HepG2 (cell line): ENCODE data around the gene RACGAP1. TPM values are rescaled to one million over a fixed set of nuclear protein-coding genes. Genes with fewer than 3 reads are reported as not detected.

Source experiments
- CTCF ChIP-seq: sonication (generic); formaldehyde crosslinking; IDR thresholded peaks from 2 replicates; pipeline ENCODE4 v1.5.0; 2020; ENCODE audit warnings: mild to moderate bottlenecking, missing genetic modification reagents, moderate library complexity
- GABPB1 ChIP-seq: IDR thresholded peaks from 2 replicates; pipeline ENCODE4 v1.6.1; 2016; ENCODE audit warnings: mild to moderate bottlenecking, missing genetic modification reagents, moderate library complexity, missing compliant biosample characterization
- GZF1 ChIP-seq: sonication (generic); formaldehyde crosslinking; IDR thresholded peaks from 2 replicates; pipeline ENCODE4 v1.5.1; 2020; ENCODE audit warnings: mild to moderate bottlenecking, missing genetic modification reagents
- HDAC1 ChIP-seq: sonication (generic); formaldehyde crosslinking; IDR thresholded peaks from 2 replicates; pipeline ENCODE4 v1.5.1; 2020; ENCODE audit warnings: mild to moderate bottlenecking, missing genetic modification reagents
- HOMEZ ChIP-seq: IDR thresholded peaks from 2 replicates; pipeline ENCODE4 v1.6.1; 2016; ENCODE audit warnings: low read depth
- KLF11 ChIP-seq: IDR thresholded peaks from 2 replicates; pipeline ENCODE4 v1.6.1; 2016; ENCODE audit warnings: missing compliant biosample characterization
- NFIB ChIP-seq: sonication (generic); formaldehyde crosslinking; IDR thresholded peaks from 2 replicates; pipeline ENCODE4 v1.9.0; 2021; ENCODE audit warnings: missing genetic modification reagents, mild to moderate bottlenecking, borderline replicate concordance
- NPAS2 ChIP-seq: sonication (generic); formaldehyde crosslinking; IDR thresholded peaks from 2 replicates; pipeline ENCODE4 v1.8.0; 2022; ENCODE audit warnings: mild to moderate bottlenecking, missing genetic modification reagents, borderline replicate concordance
- PITX1 ChIP-seq: sonication (generic); formaldehyde crosslinking; IDR thresholded peaks from 2 replicates; pipeline ENCODE4 v1.5.1; 2020; ENCODE audit warnings: mild to moderate bottlenecking, missing genetic modification reagents
- POGZ ChIP-seq: sonication (generic); formaldehyde crosslinking; IDR thresholded peaks from 2 replicates; pipeline ENCODE4 v1.4.0; 2020; ENCODE audit warnings: mild to moderate bottlenecking, missing genetic modification reagents
- RXRA ChIP-seq: sonication (generic); formaldehyde crosslinking; IDR thresholded peaks from 2 replicates; pipeline ENCODE4 v1.5.1; 2020; ENCODE audit warnings: missing genetic modification reagents
- SP4 ChIP-seq: sonication (generic); formaldehyde crosslinking; IDR thresholded peaks from 2 replicates; pipeline ENCODE4 v1.8.1; 2023; ENCODE audit warnings: mild to moderate bottlenecking, missing genetic modification reagents
- polyA plus RNA-seq, 8 experiments: library from polyadenylated mRNA; depleted of rRNA in 3 of 8; stranded (reverse) in 7 of 8; unstranded in 1 of 8; fragments of >200 nt; fragmentation: Illumina TruSeq in 4 of 8; extraction: Trizol in 4 of 8; gene quantifications; 2 replicates each; pipeline versions ENCODE4 v1.2.1 to v1.2.3, GENCODE V29; 2011 to 2016; ENCODE audit warnings: low read depth in 4 of 8, missing spikeins in 1 of 8, mixed read lengths in 1 of 8; ENCODE audit not compliant: insufficient read depth in 1 of 8
- total RNA-seq, 5 experiments: library from RNA; depleted of rRNA; stranded (reverse); fragments of >200 nt; fragmentation: Illumina TruSeq; extraction: Trizol; gene quantifications; 2 replicates each; pipeline ENCODE4 v1.2.3, GENCODE V29; 2016; ENCODE audit warnings: low read depth in 1 of 5
- TF ChIP-seq, protein P1 (sequence below): sonication (generic); formaldehyde crosslinking; IDR thresholded peaks from 2 replicates; pipeline ENCODE4 v1.5.0; 2020; ENCODE audit warnings: mild to moderate bottlenecking, missing genetic modification reagents, borderline replicate concordance

The RACGAP1 gene
- total and polyA plus RNA-seq, 2 of the 13 experiments (the other 11 are each of a cell fraction or from before 2014, with no cell fraction given), result 16.7 to 57.9 TPM

DNA sequence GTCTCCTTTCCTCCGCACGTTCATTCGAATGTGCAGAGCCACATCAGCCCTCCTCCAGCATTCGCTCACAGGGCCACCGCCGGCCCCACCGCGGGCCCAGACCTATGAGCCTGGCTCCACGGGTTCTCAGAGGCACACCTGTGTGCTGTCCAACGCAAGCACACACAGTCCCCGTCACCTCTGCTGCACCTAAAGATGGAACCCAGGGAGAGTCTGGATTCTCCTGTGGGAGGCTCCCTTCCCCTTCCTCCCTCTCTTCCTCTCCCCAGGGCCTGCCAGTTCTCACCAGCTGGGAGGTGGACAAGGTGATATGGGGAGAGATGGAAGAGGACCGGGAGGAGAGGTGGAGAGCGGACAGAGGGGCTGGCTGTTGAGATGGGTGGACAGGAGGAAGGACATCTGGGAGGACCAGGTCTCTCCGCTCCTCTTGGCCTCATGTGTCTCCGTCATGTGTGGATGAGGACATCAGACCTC is 57.5 kb downstream of the RACGAP1 start (continued):
- TF ChIP-seq HOMEZ (CRISPR knock-in tag) (no peak), CTCF (no peak), NPAS2 (CRISPR knock-in tag) (no peak), NFIB (CRISPR knock-in tag) (no peak), GABPB1 (peak; percentile 3; the same call in 1 of the 2 replicates), KLF11 (CRISPR knock-in tag) (no peak), HDAC1 (0 out of 2 replicates have a peak, but pooled peaks have one; percentile 19), GZF1 (CRISPR knock-in tag) (0 out of 2 replicates have a peak, but pooled peaks have one; percentile 18), RXRA (CRISPR knock-in tag) (0 out of 2 replicates have a peak, but pooled peaks have one; percentile 8), POGZ (CRISPR knock-in tag) (peak; percentile 10; the same call in 1 of the 2 replicates), SP4 (CRISPR knock-in tag) (peak; percentile 74), PITX1 (0 out of 2 replicates have a peak, but pooled peaks have one; percentile 1)
- TF ChIP-seq, protein P1, sequence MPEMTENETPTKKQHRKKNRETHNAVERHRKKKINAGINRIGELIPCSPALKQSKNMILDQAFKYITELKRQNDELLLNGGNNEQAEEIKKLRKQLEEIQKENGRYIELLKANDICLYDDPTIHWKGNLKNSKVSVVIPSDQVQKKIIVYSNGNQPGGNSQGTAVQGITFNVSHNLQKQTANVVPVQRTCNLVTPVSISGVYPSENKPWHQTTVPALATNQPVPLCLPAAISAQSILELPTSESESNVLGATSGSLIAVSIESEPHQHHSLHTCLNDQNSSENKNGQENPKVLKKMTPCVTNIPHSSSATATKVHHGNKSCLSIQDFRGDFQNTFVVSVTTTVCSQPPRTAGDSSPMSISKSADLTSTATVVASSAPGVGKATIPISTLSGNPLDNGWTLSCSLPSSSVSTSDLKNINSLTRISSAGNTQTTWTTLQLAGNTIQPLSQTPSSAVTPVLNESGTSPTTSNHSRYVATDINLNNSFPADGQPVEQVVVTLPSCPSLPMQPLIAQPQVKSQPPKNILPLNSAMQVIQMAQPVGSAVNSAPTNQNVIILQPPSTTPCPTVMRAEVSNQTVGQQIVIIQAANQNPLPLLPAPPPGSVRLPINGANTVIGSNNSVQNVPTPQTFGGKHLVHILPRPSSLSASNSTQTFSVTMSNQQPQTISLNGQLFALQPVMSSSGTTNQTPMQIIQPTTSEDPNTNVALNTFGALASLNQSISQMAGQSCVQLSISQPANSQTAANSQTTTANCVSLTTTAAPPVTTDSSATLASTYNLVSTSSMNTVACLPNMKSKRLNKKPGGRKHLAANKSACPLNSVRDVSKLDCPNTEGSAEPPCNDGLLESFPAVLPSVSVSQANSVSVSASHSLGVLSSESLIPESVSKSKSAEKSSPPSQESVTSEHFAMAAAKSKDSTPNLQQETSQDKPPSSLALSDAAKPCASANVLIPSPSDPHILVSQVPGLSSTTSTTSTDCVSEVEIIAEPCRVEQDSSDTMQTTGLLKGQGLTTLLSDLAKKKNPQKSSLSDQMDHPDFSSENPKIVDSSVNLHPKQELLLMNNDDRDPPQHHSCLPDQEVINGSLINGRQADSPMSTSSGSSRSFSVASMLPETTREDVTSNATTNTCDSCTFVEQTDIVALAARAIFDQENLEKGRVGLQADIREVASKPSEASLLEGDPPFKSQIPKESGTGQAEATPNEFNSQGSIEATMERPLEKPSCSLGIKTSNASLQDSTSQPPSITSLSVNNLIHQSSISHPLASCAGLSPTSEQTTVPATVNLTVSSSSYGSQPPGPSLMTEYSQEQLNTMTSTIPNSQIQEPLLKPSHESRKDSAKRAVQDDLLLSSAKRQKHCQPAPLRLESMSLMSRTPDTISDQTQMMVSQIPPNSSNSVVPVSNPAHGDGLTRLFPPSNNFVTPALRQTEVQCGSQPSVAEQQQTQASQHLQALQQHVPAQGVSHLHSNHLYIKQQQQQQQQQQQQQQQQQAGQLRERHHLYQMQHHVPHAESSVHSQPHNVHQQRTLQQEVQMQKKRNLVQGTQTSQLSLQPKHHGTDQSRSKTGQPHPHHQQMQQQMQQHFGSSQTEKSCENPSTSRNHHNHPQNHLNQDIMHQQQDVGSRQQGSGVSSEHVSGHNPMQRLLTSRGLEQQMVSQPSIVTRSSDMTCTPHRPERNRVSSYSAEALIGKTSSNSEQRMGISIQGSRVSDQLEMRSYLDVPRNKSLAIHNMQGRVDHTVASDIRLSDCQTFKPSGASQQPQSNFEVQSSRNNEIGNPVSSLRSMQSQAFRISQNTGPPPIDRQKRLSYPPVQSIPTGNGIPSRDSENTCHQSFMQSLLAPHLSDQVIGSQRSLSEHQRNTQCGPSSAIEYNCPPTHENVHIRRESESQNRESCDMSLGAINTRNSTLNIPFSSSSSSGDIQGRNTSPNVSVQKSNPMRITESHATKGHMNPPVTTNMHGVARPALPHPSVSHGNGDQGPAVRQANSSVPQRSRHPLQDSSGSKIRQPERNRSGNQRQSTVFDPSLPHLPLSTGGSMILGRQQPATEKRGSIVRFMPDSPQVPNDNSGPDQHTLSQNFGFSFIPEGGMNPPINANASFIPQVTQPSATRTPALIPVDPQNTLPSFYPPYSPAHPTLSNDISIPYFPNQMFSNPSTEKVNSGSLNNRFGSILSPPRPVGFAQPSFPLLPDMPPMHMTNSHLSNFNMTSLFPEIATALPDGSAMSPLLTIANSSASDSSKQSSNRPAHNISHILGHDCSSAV (CRISPR knock-in tag), result no peak
